Measurements from ENCODE around the gene UFSP2.

Gene UFSP2

GRCh38 chr4:185426960-185427688 is 1.4 kb upstream of the UFSP2 start:
- in situ Hi-C loops (cut with HindIII; ENCODE audit: low sequenced_read_pairs) = no loop called here

GRCh38 chr4:185424905-185425646 is 688 bp downstream of the UFSP2 start:
- in situ Hi-C loops (cut with HindIII; ENCODE audit: low sequenced_read_pairs) = no loop called here

- in situ Hi-C loops (cut with HindIII; ENCODE audit: low sequenced_read_pairs) = no loop called here
Measured at GRCh38 chr4:185421366-185422124, 4.2 kb downstream of the UFSP2 start.

- in situ Hi-C loops (cut with HindIII; ENCODE audit: low sequenced_read_pairs) = no loop called here
Measured at GRCh38 chr4:185416955-185417354, 8.8 kb downstream of the UFSP2 start.

- in situ Hi-C loops (cut with HindIII; ENCODE audit: low sequenced_read_pairs) = no loop called here
Measured at GRCh38 chr4:185412412-185412811, 13.4 kb downstream of the UFSP2 start.

- in situ Hi-C loops (cut with HindIII; ENCODE audit: low sequenced_read_pairs) = no loop called here
Measured at GRCh38 chr4:185411849-185412248, 13.9 kb downstream of the UFSP2 start.

- in situ Hi-C loops (cut with HindIII; ENCODE audit: low sequenced_read_pairs) = no loop called here
Measured at GRCh38 chr4:185408432-185408831, 17.3 kb downstream of the UFSP2 start.

GRCh38 chr4:185405296-185405999 is 20.3 kb downstream of the UFSP2 start:
- in situ Hi-C loops (cut with HindIII; ENCODE audit: low sequenced_read_pairs) = no loop called here

- in situ Hi-C loops (cut with HindIII; ENCODE audit: low sequenced_read_pairs) = no loop called here
Measured at GRCh38 chr4:185404031-185404430, 21.7 kb downstream of the UFSP2 start.

- in situ Hi-C loops (cut with HindIII; ENCODE audit: low sequenced_read_pairs) = loop anchor here (25.0 kb wide), 1 partner anchor 212 kb away; no protein-coding TSS in a partner anchor
Measured at GRCh38 chr4:185399466-185399865, 26.3 kb downstream of the UFSP2 start.

GRCh38 chr4:185398618-185399017 is 27.1 kb downstream of the UFSP2 start:
- in situ Hi-C loops (cut with HindIII; ENCODE audit: low sequenced_read_pairs) = loop anchor here (25.0 kb wide), 1 partner anchor 211 kb away; no protein-coding TSS in a partner anchor

- in situ Hi-C loops (cut with HindIII; ENCODE audit: low sequenced_read_pairs) = loop anchor here (25.0 kb wide), 1 partner anchor 210 kb away; no protein-coding TSS in a partner anchor
Measured at GRCh38 chr4:185396724-185397385, 28.9 kb downstream of the UFSP2 start, which contains the start of gene ANKRD37. TSS of gene ANKRD37 (plus strand) at chr4:185396841. CDS start at chr4:185396924, 83 bp downstream.

- in situ Hi-C loops (cut with HindIII; ENCODE audit: low sequenced_read_pairs) = loop anchor here (25.0 kb wide), 1 partner anchor 209 kb away; no protein-coding TSS in a partner anchor
Measured at GRCh38 chr4:185395956-185396723, 29.6 kb downstream of the UFSP2 start.

- in situ Hi-C loops (cut with HindIII; ENCODE audit: low sequenced_read_pairs) = loop anchor here (25.0 kb wide), 1 partner anchor 208 kb away; no protein-coding TSS in a partner anchor
Measured at GRCh38 chr4:185395238-185395955, 30.4 kb downstream of the UFSP2 start, which contains the start of gene LRP2BP. TSS of gene LRP2BP (minus strand) at chr4:185395924. CDS start at chr4:185378186, 17,738 bp downstream.

GRCh38 chr4:185394568-185395237 is 31.1 kb downstream of the UFSP2 start:
- in situ Hi-C loops (cut with HindIII; ENCODE audit: low sequenced_read_pairs) = loop anchor here (25.0 kb wide), 1 partner anchor 207 kb away; no protein-coding TSS in a partner anchor

- in situ Hi-C loops (cut with HindIII; ENCODE audit: low sequenced_read_pairs) = loop anchor here (25.0 kb wide), 1 partner anchor 205 kb away; no protein-coding TSS in a partner anchor
Measured at GRCh38 chr4:185392156-185392555, 33.6 kb downstream of the UFSP2 start.

- in situ Hi-C loops (cut with HindIII; ENCODE audit: low sequenced_read_pairs) = loop anchor here (25.0 kb wide), 1 partner anchor 204 kb away; no protein-coding TSS in a partner anchor
Measured at GRCh38 chr4:185390941-185391340, 34.8 kb downstream of the UFSP2 start.

Measured in DLD1 (cell line).